HG03139 (cell line): ENCODE results near the gene ENGASE.

Experiments
- ATAC-seq: cut with Tn5 transposase; IDR thresholded peaks from one replicate; pipeline ENCODE4 v1.9.1; 2021; ENCODE audit not compliant: unreplicated experiment

ENGASE gene

GRCh38 chr17:79113699-79114457, 39.3 kb downstream of the ENGASE start:
- no peak for ATAC-seq

GRCh38 chr17:79114458-79115301, 40.1 kb downstream of the ENGASE start:
- ATAC-seq, result no peak

GRCh38 chr17:79115487-79115886, 40.9 kb downstream of the ENGASE start:
- ATAC-seq, result no peak

GRCh38 chr17:79116575-79117368, 42.1 kb downstream of the ENGASE start:
- no peak for ATAC-seq

GRCh38 chr17:79117905-79118487, 43.4 kb downstream of the ENGASE start:
- no peak for ATAC-seq

GRCh38 chr17:79118924-79119323, 44.3 kb downstream of the ENGASE start:
- no peak for ATAC-seq

- no peak for ATAC-seq
These were observed 45.6 kb downstream of the ENGASE start for GRCh38 chr17:79120259-79120658.

GRCh38 chr17:79123988-79124387, 49.4 kb downstream of the ENGASE start:
- no peak for ATAC-seq

GRCh38 chr17:79124513-79125209, 50.0 kb downstream of the ENGASE start:
- no peak for ATAC-seq

- no peak for ATAC-seq
These were observed 50.9 kb downstream of the ENGASE start for GRCh38 chr17:79125503-79125902.

GRCh38 chr17:79126139-79126538, 51.5 kb downstream of the ENGASE start:
- no peak for ATAC-seq

GRCh38 chr17:79127534-79128135, 53.0 kb downstream of the ENGASE start:
- ATAC-seq, result no peak

- ATAC-seq, result no peak
These were observed 54.9 kb downstream of the ENGASE start for GRCh38 chr17:79129523-79129922.

GRCh38 chr17:79130536-79131273, 56.1 kb downstream of the ENGASE start:
- no peak for ATAC-seq

- ATAC-seq, result no peak
These were observed 56.6 kb downstream of the ENGASE start for GRCh38 chr17:79131274-79131635.

GRCh38 chr17:79131701-79132100, 57.1 kb downstream of the ENGASE start:
- ATAC-seq, result no peak

GRCh38 chr17:79132271-79133064, 57.8 kb downstream of the ENGASE start:
- no peak for ATAC-seq

- no peak for ATAC-seq
These were observed 58.6 kb downstream of the ENGASE start for GRCh38 chr17:79133214-79133613.

GRCh38 chr17:79133985-79134384, 59.4 kb downstream of the ENGASE start:
- ATAC-seq, result no peak
